GM12878 (cell line): ENCODE measurements around the gene CSF3R. TPM values are rescaled to one million over a fixed set of nuclear protein-coding genes. Genes with fewer than 3 reads are reported as not detected.

Source experiments
- ATAC-seq: fragments of 200-7000 bp; cut with Tn5 transposase; 3 replicates; pipeline ENCODE4 v1.9.1; 2020; ENCODE audit warnings: mild to moderate bottlenecking, moderate library complexity
- BruUV-seq: library from RNA; stranded (reverse); fragments of 400-500 nt; replicated peaks from 2 replicates; lab custom pipeline; 2021; lab: Mats Ljungman, UMichigan
- CTCF ChIA-PET: fragments of 300-600 bp; sonication (Branson Sonifier 250); formaldehyde crosslinking; extraction: SDS; loops from one replicate; lab custom pipeline; 2021; ENCODE audit warnings: inconsistent platforms; lab: Yijun Ruan, JAX
- POLR2A ChIA-PET: fragments of 350-600 bp; formaldehyde crosslinking; extraction: SDS; loops from one replicate; lab custom pipeline; 2021; ENCODE audit warnings: inconsistent platforms; lab: Charles Lee
- RAD21 ChIA-PET: fragments of 300-600 bp; sonication (Branson Sonifier 250); formaldehyde crosslinking; loops from one replicate; lab custom pipeline; 2023; ENCODE audit warnings: antibody characterized with exemption; ENCODE audit not compliant: unreplicated experiment; lab: Charles Lee
- SMC1A ChIA-PET: fragments of 300-600 bp; sonication (Branson Sonifier 250); formaldehyde crosslinking; loops from one replicate; lab custom pipeline; 2023; ENCODE audit not compliant: unreplicated experiment, uncharacterized antibody; lab: Charles Lee
- DNase-seq: peaks from one replicate; pipeline ENCODE4 v3.0.0-alpha.2; 2011; ENCODE audit warnings: low read depth, low spot score
- FAIRE-seq: peaks from 3 replicates; lab custom pipeline; 2011; peaks lifted over from hg19 to GRCh38; lab: Jason Lieb, UNC
- H2AFZ ChIP-seq: 2 replicates; pipeline ENCODE4 v1.6.0; 2011; ENCODE audit warnings: low read depth, low read length, control low read depth; ENCODE audit not compliant: control insufficient read depth
- H3K27ac ChIP-seq: 2 replicates; pipeline ENCODE4 v1.5.1; 2011; ENCODE audit warnings: control low read depth; ENCODE audit not compliant: control insufficient read depth, insufficient read depth
- H3K27me3 ChIP-seq, 2 experiments: replicated peaks in 1 of 2; 2 replicates each; pipeline versions ENCODE4 v1.6.0 to v1.6.1; 2011; ENCODE audit warnings: low read length in 1 of 2; ENCODE audit not compliant: control insufficient read depth in 2 of 2, insufficient read depth in 2 of 2
- H3K36me3 ChIP-seq, 2 experiments: 2 replicates each; pipeline ENCODE4 v1.5.1; 2011; ENCODE audit warnings: low read length in 1 of 2; ENCODE audit not compliant: control insufficient read depth in 2 of 2, insufficient read depth in 2 of 2
- H3K4me1 ChIP-seq: 2 replicates; pipeline ENCODE4 v1.6.1; 2011; ENCODE audit warnings: mild to moderate bottlenecking, low read length, moderate library complexity, mixed read lengths; ENCODE audit not compliant: control insufficient read depth, insufficient read depth
- H3K4me2 ChIP-seq: 2 replicates; pipeline ENCODE4 v1.6.0; 2011; ENCODE audit warnings: control low read depth; ENCODE audit not compliant: control insufficient read depth, insufficient read depth
- H3K4me3 ChIP-seq: fragments of 200-600 bp; sonication (generic); 2 replicates; pipeline ENCODE4 v1.5.1; 2016
- H3K79me2 ChIP-seq: 2 replicates; pipeline ENCODE4 v1.6.0; 2011; ENCODE audit warnings: low read length; ENCODE audit not compliant: control insufficient read depth, insufficient read depth
- H3K9ac ChIP-seq: 2 replicates; pipeline ENCODE4 v1.8.0; 2011; ENCODE audit warnings: low read length, control low read depth, mixed read lengths; ENCODE audit not compliant: control insufficient read depth, insufficient read depth
- H3K9me3 ChIP-seq: replicated peaks from 3 replicates; pipeline ENCODE4 v1.5.1; 2011; ENCODE audit warnings: mild to moderate bottlenecking, low read length; ENCODE audit not compliant: control insufficient read depth, insufficient read depth
- H4K20me1 ChIP-seq: 2 replicates; pipeline ENCODE4 v1.6.0; 2011; ENCODE audit not compliant: control insufficient read depth, insufficient read depth
- CREM ChIP-seq: IDR thresholded peaks from 2 replicates; pipeline ENCODE4 v1.6.1; 2014; ENCODE audit warnings: antibody characterized with exemption, low read depth
- E2F8 ChIP-seq: fragments of 450-650 bp; IDR thresholded peaks from 2 replicates; pipeline ENCODE4 v1.6.1; 2018; ENCODE audit warnings: mild to moderate bottlenecking, low read depth, moderate library complexity; ENCODE audit not compliant: partially characterized antibody
- EGR1 ChIP-seq, 2 experiments: IDR thresholded peaks; 1 replicate in 1 of 2; 2 replicates in 1 of 2; pipeline ENCODE4 v1.6.1; 2011 to 2012; ENCODE audit warnings: low read depth in 2 of 2, low read length in 2 of 2, borderline replicate concordance in 1 of 2, mild to moderate bottlenecking in 1 of 2, moderate library complexity in 1 of 2
- EP300 ChIP-seq, 2 experiments: fragments of 150-350 bp in 1 of 2; IDR thresholded peaks; 2 replicates each; pipeline ENCODE4 v1.6.1; 2011 to 2012; ENCODE audit warnings: low read depth in 2 of 2, low read length in 2 of 2, borderline replicate concordance in 1 of 2, improper control_type of control experiment in 1 of 2, inconsistent platforms in 1 of 2; ENCODE audit not compliant: control insufficient read depth in 1 of 2
- IRF4 ChIP-seq: IDR thresholded peaks from 2 replicates; pipeline ENCODE4 v1.6.1; 2011; ENCODE audit warnings: low read depth, low read length
- LARP7 ChIP-seq: fragments of 450-650 bp; IDR thresholded peaks from 2 replicates; pipeline ENCODE4 v1.6.1; 2017; ENCODE audit warnings: mild to moderate bottlenecking
- MAX ChIP-seq: IDR thresholded peaks from 2 replicates; pipeline ENCODE4 v1.6.1; 2012; ENCODE audit warnings: low read depth, low read length, improper control_type of control experiment
- MYC ChIP-seq: IDR thresholded peaks from 2 replicates; pipeline ENCODE4 v1.6.1; 2011; ENCODE audit warnings: mild to moderate bottlenecking, low read length, moderate library complexity, inconsistent platforms; ENCODE audit not compliant: insufficient read depth, insufficient replicate concordance, insufficient read length, severe bottlenecking
- NFIC ChIP-seq: IDR thresholded peaks from 2 replicates; pipeline ENCODE4 v1.6.1; 2012; ENCODE audit warnings: low read depth, mild to moderate bottlenecking, inconsistent platforms, low read length, moderate library complexity
- NFYB ChIP-seq: IDR thresholded peaks from 2 replicates; pipeline ENCODE4 v1.6.1; 2011; ENCODE audit warnings: low read depth, mild to moderate bottlenecking, low read length, improper control_type of control experiment, moderate library complexity; ENCODE audit not compliant: insufficient read depth
- NR2F1 ChIP-seq: fragments of 450-650 bp; conservative IDR thresholded peaks from 2 replicates; pipeline ENCODE4 v1.6.1; 2017; ENCODE audit warnings: mild to moderate bottlenecking
- POU2F2 ChIP-seq: IDR thresholded peaks from 3 replicates; pipeline ENCODE4 v1.6.1; 2011; ENCODE audit warnings: low read depth, mild to moderate bottlenecking, low read length, borderline replicate concordance
- RFX5 ChIP-seq: IDR thresholded peaks from 2 replicates; pipeline ENCODE4 v1.6.1; 2011; ENCODE audit warnings: low read depth, low read length, improper control_type of control experiment
- ZNF384 ChIP-seq: IDR thresholded peaks from 2 replicates; pipeline ENCODE4 v1.6.1; 2012; ENCODE audit warnings: low read depth, mild to moderate bottlenecking, low read length, improper control_type of control experiment, borderline replicate concordance
- whole genome bisulfite sequencing: methylation state at CpG from one replicate; pipeline ENCODE4 v1.1.6; 2016; ENCODE audit warnings: low lambda C conversion rate; ENCODE audit not compliant: insufficient replicate concordance, insufficient coverage; ENCODE audit errors: missing lambda C conversion rate; 5-methylcytosine and 5-hydroxymethylcytosine counted together
- in situ Hi-C: fragments of 300-500 bp; cut with MboI; formaldehyde crosslinking; loops from 9 replicates; pipeline ENCODE4 v1.14.3; 2018; ENCODE audit warnings: mixed read lengths
- intact Hi-C: fragments of 100-400 bp; cut with micrococcal nuclease; formaldehyde crosslinking; loops from one replicate; pipeline ENCODE4 v1.14.2; 2022; ENCODE audit not compliant: unreplicated experiment
- polyA plus RNA-seq, 11 experiments: library from polyadenylated mRNA; depleted of rRNA in 4 of 11; unstranded in 6 of 11; stranded (reverse) in 5 of 11; fragments of >200 nt; fragmentation: Nextera tagmentation in 4 of 11; fragmentation: Illumina TruSeq in 1 of 11; extraction: Ambion mirVana in 4 of 11; extraction: Trizol in 1 of 11; gene quantifications; 1 replicate in 1 of 11; 2 replicates in 10 of 11; pipeline versions ENCODE4 v1.2.1 to v1.2.3, GENCODE V29; 2011 to 2016; ENCODE audit warnings: inconsistent platforms in 2 of 11, missing spikeins in 2 of 11, low read depth in 1 of 11
- total RNA-seq, 4 experiments: library from RNA; depleted of rRNA in 3 of 4; stranded (reverse); fragments of >200 nt in 3 of 4; fragmentation: Illumina TruSeq in 1 of 4; extraction: Trizol in 1 of 4; gene quantifications; 2 replicates each; pipeline versions ENCODE4 v1.2.1 to v1.2.3, GENCODE V29; 2013 to 2021

CSF3R gene
- total and polyA plus RNA-seq, 10 of the 15 experiments (the other 5 are each of a cell fraction or from before 2014, with no cell fraction given): 0.13 TPM; not detected in 9

- CTCF ChIA-PET: no interaction called here
- Histone ChIP-seq H3K9ac (no peak overlapping the region), H4K20me1 (no peaks in the 10 kb centered on the region), H2AFZ (no peak overlapping the region), H3K9me3 (no peaks in the 10 kb centered on the region), H3K36me3 (no peaks in the 10 kb centered on the region), H3K4me3 (no peak overlapping the region), H3K27me3 (no peaks in the 10 kb centered on the region), H3K79me2 (no peaks in the 10 kb centered on the region), H3K4me1 (no peaks in the 10 kb centered on the region), H3K27ac (no peak overlapping the region), H3K4me2 (no peak overlapping the region)
- intact Hi-C loops (no loop called here), in situ Hi-C loops (no loop called here)
- RAD21 ChIA-PET: no interaction called here
- no peak for TF ChIP-seq CREM
- no peak for TF ChIP-seq NR2F1
- TF ChIP-seq LARP7: no peak
- DNase-seq (no peak), ATAC-seq (no peak; the same call in 2 of the 3 replicates), FAIRE-seq (peak; percentile 41)
- POLR2A ChIA-PET: interaction anchor here (1.0 kb wide), 1 partner anchor 46 kb away, joined by 3 read pairs; the partner anchor contains the start of gene LSM10
- WGBS: 0% methylated on average over 2 of the region's 2 CpGs
- BruUV-seq: no TSS peak
- SMC1A ChIA-PET: no interaction called here
These were observed 39.4 kb downstream of the CSF3R start for GRCh38 chr1:36443297-36443696.

GRCh38 chr1:36442337-36442736 lies 40.4 kb downstream of the CSF3R start:
- no peaks in the 10 kb centered on the region for H3K4me1 ChIP-seq
- TF ChIP-seq IRF4 (no peak), ZNF384 (no peak), MYC (no peak), EGR1 (IDR thresholded peaks at IDR 0.05; ENCODE audit: borderline replicate concordance in 1 of 2, low read depth in 2 of 2, low read length in 2 of 2) (no peak), E2F8 (no peak), EP300 (IDR thresholded peaks at IDR 0.05; ENCODE audit: borderline replicate concordance in 1 of 2, control insufficient read depth in 1 of 2, low read depth in 2 of 2, low read length in 2 of 2) (no peak), POU2F2 (no peak), NFIC (no peak), NFYB (no peak), MAX (no peak), RFX5 (no peak)
- TF ChIP-seq, all 136 proteins: peak for 0
- Histone ChIP-seq H2AFZ (no peak overlapping the region), H3K9ac (no peak overlapping the region), H3K36me3 (no peaks in the 10 kb centered on the region), H3K27ac (no peak overlapping the region), H3K4me3 (no peak overlapping the region), H3K27me3 (no peaks in the 10 kb centered on the region), H3K4me2 (no peak overlapping the region), H4K20me1 (no peaks in the 10 kb centered on the region), H3K79me2 (no peaks in the 10 kb centered on the region), H3K9me3 (no peaks in the 10 kb centered on the region)
- POLR2A ChIA-PET: interaction anchor here (1.0 kb wide), 1 partner anchor 45 kb away, joined by 3 read pairs; the partner anchor contains the start of gene LSM10
- RAD21 ChIA-PET: no interaction called here
- SMC1A ChIA-PET: interaction anchor here (0.7 kb wide), 1 partner anchor 923 kb away, joined by 3 read pairs; no protein-coding TSS in a partner anchor
- 53% methylated on average over 3 of the region's 3 CpGs for WGBS
- CTCF ChIA-PET: no interaction called here
- BruUV-seq: no TSS peak
- intact Hi-C loops (no loop called here), in situ Hi-C loops (no loop called here)
- FAIRE-seq (no peak), DNase-seq (no peak), ATAC-seq (no peak)
